Activated T-helper 17 cell treated with anti-CD3 and anti-CD28 coated beads, Interleukin-2, amount 50 U/mL, for 72 hours (primary cell): ENCODE data around the gene APLF. TPM values are rescaled to one million over a fixed set of nuclear protein-coding genes. Genes with fewer than 3 reads are reported as not detected.
"Not testable (repeated sequence)": the region's sequence is repeated elsewhere in the genome, so short reads cannot be mapped to it uniquely, and the experiment has no call there.

Source experiments
- ATAC-seq: fragments of 150-1000 bp; cut with Tn5 transposase; replicated peaks from 2 replicates; pipeline ENCODE4 v1.10.0; 2021; ENCODE audit warnings: mild to moderate bottlenecking, moderate library complexity
- H3K27ac Mint-ChIP-seq: one replicate; pipeline ENCODE4 v1.8.0; 2022; ENCODE audit warnings: mixed read lengths
- H3K27me3 Mint-ChIP-seq: one replicate; pipeline ENCODE4 v1.8.0; 2022; ENCODE audit warnings: mixed read lengths
- H3K36me3 Mint-ChIP-seq: one replicate; pipeline ENCODE4 v1.8.0; 2022; ENCODE audit warnings: low read depth, mild to moderate bottlenecking, mixed read lengths
- H3K4me1 Mint-ChIP-seq: one replicate; pipeline ENCODE4 v1.8.0; 2022; ENCODE audit warnings: mixed read lengths
- H3K4me3 Mint-ChIP-seq: one replicate; pipeline ENCODE4 v1.8.0; 2022; ENCODE audit warnings: mild to moderate bottlenecking, mixed read lengths
- H3K9me3 Mint-ChIP-seq: one replicate; pipeline ENCODE4 v1.8.0; 2022; ENCODE audit warnings: mixed read lengths
- total RNA-seq, 2 donors: library from RNA; stranded (reverse); gene quantifications; one replicate each; pipeline ENCODE4 v1.2.3, GENCODE V29; 2022

The APLF gene
- total RNA-seq, 2 donors from 2014 or later = 1.4 to 3.5 TPM

DNA sequence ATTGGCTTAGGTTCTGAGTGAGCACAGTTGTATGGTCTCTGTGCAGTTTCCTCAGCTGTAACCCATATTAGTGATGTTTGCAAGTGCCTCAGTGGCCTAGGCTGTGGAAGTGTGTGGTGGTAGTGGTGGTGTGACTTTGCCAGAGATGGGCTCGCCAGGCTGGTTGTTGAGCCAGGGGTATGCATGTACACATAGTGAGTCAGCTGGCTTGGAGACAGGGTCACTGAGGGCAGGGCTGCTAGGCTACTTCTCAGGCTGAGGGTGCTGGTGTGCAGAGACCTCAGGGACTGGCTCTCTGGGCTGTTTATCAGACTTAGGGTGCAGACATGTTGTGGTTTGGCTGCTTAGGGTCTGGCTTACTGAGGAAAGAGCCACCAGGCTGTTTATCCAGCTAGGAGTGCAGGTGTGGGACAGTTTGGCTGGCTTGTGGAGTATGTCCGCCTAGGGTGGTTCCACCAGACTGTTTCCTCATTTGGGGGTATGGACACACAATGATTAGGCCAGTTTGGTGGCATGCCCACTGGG lies 15.0 kb downstream of the APLF start:
- no peak for ATAC-seq
- H3K4me3 Mint-ChIP-seq = no peak overlapping the region
- no peaks in the 10 kb centered on the region for H3K27me3 Mint-ChIP-seq
- no peak overlapping the region for H3K27ac Mint-ChIP-seq
- no peaks in the 10 kb centered on the region for H3K36me3 Mint-ChIP-seq
- no peaks in the 10 kb centered on the region for H3K4me1 Mint-ChIP-seq
- no peaks in the 10 kb centered on the region for H3K9me3 Mint-ChIP-seq

DNA sequence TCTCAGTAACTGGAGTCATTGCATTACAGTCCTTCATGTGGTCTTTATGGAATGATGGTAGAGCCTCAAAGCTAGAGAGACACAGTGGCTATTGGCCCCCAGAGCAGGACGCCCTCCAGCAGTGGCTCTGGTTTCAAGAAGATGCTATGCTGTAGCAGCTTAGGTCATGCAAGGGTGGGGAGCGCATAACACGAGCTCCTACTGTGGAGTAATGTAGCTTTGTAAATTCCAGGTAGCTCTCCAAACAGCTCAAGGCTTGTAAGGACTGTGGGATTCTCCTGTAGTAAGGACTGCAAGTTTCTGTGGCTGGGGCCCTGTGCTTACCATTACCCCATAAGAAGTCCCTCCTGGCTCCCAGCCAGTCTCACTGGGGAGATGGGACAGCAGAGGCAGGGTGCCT lies 15.6 kb downstream of the APLF start:
- ATAC-seq = no peak
- Mint-ChIP-seq H3K4me3 (no peak overlapping the region), H3K4me1 (no peaks in the 10 kb centered on the region), H3K9me3 (no peaks in the 10 kb centered on the region), H3K27ac (no peak overlapping the region), H3K36me3 (no peaks in the 10 kb centered on the region), H3K27me3 (no peaks in the 10 kb centered on the region)

- ATAC-seq = no peak
- Mint-ChIP-seq H3K27ac (no peak overlapping the region), H3K27me3 (no peaks in the 10 kb centered on the region), H3K4me3 (no peak overlapping the region), H3K9me3 (no peaks in the 10 kb centered on the region), H3K4me1 (no peaks in the 10 kb centered on the region), H3K36me3 (no peaks in the 10 kb centered on the region)
Observed at GRCh38 chr2:68487773-68488355, 20.5 kb downstream of the APLF start.

- ATAC-seq, H3K27ac Mint-ChIP-seq, H3K4me1 Mint-ChIP-seq, H3K27me3 Mint-ChIP-seq, H3K9me3 Mint-ChIP-seq, H3K4me3 Mint-ChIP-seq, H3K36me3 Mint-ChIP-seq: not testable (repeated sequence)
Observed at GRCh38 chr2:68488605-68489004, 21.2 kb downstream of the APLF start.

DNA sequence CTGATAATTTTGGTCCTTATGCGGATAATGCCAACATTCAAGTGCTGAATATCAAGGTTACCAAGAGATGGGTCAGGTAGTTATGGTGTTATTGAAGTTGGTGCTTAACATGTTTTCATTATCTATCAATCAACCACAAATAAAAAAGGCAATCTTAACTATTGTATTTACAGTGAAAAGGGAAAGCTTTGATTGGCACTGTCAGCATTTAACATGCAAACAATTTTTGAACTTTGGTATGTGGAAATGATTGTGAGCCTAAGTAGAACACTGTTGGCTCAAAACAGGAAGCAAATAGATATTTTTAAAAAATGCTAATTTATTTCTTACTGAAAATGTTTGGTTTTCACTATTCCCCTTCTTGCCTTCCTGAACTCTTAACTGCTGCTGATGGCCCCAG lies 21.9 kb downstream of the APLF start:
- Mint-ChIP-seq H3K4me1 (no peaks in the 10 kb centered on the region), H3K27ac (no peak overlapping the region), H3K9me3 (no peaks in the 10 kb centered on the region), H3K4me3 (no peak overlapping the region), H3K27me3 (no peaks in the 10 kb centered on the region), H3K36me3 (no peaks in the 10 kb centered on the region)
- ATAC-seq = no peak

- Mint-ChIP-seq H3K4me3 (no peak overlapping the region), H3K9me3 (peaks cover 5% of the 10 kb centered on the region)
Observed at GRCh38 chr2:68491582-68491981, 24.2 kb downstream of the APLF start.

DNA sequence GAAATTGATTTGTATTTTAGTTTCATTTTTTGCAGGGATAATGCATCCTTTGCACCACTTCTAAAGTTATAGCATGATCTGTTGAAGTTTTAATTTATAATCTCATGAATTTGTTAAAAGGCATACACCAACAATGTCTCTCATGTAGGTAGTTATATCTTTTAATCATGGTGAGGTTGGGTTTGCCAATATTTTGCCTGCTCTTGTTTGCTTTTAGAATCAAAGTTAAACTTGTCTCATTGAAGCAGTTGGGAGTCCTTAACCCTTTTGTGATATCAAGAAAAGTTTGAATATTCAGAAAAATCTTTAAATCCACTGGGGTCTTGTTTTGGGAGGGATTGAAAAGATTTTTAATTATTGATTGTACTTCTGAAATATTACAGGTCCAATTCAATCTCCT lies 31.7 kb downstream of the APLF start:
- Mint-ChIP-seq H3K4me1 (no peaks in the 10 kb centered on the region), H3K27ac (no peak overlapping the region), H3K4me3 (no peak overlapping the region), H3K9me3 (peaks cover 9% of the 10 kb centered on the region), H3K36me3 (no peaks in the 10 kb centered on the region), H3K27me3 (no peaks in the 10 kb centered on the region)
- no peak for ATAC-seq

More at GRCh38 chr2:68491582-68491981, 24.2 kb downstream of the APLF start:
- ATAC-seq = no peak
- Mint-ChIP-seq H3K36me3 (no peaks in the 10 kb centered on the region), H3K4me1 (no peaks in the 10 kb centered on the region), H3K27me3 (no peaks in the 10 kb centered on the region), H3K27ac (no peak overlapping the region)

DNA sequence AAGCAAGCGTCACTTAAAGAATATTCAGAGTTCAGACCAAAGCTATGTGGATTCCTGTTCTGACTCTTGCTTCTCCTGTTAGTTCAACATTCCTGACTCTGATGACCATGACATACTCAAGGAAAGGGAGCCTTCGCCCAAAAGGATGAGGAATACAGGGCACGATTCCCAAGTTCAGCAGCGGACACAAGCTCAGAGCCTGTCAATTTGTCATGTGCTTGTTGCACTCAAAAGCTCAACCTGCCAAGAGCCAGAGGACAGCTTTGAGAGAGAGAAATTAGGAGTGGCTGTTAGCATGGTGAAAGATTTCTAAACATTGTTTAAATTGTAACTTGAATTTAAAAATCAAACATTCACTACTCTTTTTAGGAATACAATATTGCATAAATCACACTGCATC lies 33.3 kb downstream of the APLF start:
- H3K36me3 Mint-ChIP-seq = no peaks in the 10 kb centered on the region
- no peaks in the 10 kb centered on the region for H3K27me3 Mint-ChIP-seq
- H3K27ac Mint-ChIP-seq = no peak overlapping the region
- no peak for ATAC-seq
- peaks cover 6% of the 10 kb centered on the region for H3K9me3 Mint-ChIP-seq
- no peak overlapping the region for H3K4me3 Mint-ChIP-seq
- H3K4me1 Mint-ChIP-seq = peaks cover 4% of the 10 kb centered on the region

GRCh38 chr2:68501768-68502167 lies 34.4 kb downstream of the APLF start:
- ATAC-seq = no peak
- Mint-ChIP-seq H3K4me3 (no peak overlapping the region), H3K27me3 (no peaks in the 10 kb centered on the region), H3K9me3 (peaks cover 2% of the 10 kb centered on the region), H3K27ac (no peak overlapping the region), H3K36me3 (no peaks in the 10 kb centered on the region), H3K4me1 (peaks cover 14% of the 10 kb centered on the region)

DNA sequence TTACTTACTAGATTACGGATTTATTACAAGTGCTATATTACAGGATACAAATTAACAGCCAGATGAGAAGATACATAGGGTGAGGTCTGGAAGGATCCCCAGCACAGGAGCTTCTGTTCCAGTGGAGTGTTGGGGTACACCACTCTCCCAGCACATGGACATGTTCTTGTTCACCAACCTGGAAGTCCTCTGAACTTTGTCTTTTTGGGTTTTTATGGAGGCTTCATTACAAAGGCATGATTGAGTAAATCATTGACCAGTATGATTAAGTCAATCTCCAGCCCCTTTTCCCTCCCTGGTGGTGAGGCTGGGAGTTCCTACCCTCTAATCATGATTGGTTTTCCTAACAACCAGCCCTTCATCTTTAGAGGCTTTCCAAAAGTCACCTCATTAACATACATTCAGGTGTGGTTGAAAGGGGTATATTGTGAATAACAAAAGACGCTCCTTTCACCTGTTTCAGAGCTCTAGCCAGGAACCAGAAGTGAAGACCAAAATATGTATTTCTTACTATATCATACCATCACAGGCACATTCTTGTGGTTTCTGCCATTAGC lies 38.3 kb downstream of the APLF start:
- H3K9me3 Mint-ChIP-seq = no peaks in the 10 kb centered on the region
- H3K27me3 Mint-ChIP-seq = no peaks in the 10 kb centered on the region
- H3K27ac Mint-ChIP-seq = peak overlapping the region; percentile 23

DNA sequence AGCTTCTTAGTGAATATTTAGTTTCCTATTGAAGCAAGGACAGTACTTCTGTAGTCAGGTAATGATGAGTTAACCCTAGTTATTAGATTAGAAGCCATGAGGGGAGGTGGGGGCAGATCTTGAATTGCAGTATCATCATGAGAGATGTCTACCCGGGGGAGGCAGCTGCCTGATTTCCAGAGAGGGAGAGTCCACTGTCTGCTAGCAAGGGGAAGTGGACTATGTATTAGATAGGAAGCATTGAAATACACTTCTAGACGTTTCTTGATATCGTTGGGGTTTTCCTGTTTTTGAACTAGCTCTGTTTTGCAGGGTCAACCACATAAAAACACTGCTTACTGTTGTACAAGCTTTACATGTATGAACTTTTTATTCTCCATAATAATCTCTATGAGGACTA lies 38.8 kb downstream of the APLF start:
- H3K9me3 Mint-ChIP-seq = no peaks in the 10 kb centered on the region
- ATAC-seq = no peak
- peaks cover 14% of the 10 kb centered on the region for H3K4me1 Mint-ChIP-seq
- no peaks in the 10 kb centered on the region for H3K36me3 Mint-ChIP-seq
- peak overlapping the region; percentile 23 for H3K27ac Mint-ChIP-seq
- peak overlapping the region; percentile 24 for H3K4me3 Mint-ChIP-seq
- H3K27me3 Mint-ChIP-seq = no peaks in the 10 kb centered on the region

More for the DNA sequence above, 38.3 kb downstream of the APLF start:
- Mint-ChIP-seq H3K4me3 (peak overlapping the region; percentile 24), H3K36me3 (no peaks in the 10 kb centered on the region), H3K4me1 (peaks cover 14% of the 10 kb centered on the region)
- no peak for ATAC-seq

DNA sequence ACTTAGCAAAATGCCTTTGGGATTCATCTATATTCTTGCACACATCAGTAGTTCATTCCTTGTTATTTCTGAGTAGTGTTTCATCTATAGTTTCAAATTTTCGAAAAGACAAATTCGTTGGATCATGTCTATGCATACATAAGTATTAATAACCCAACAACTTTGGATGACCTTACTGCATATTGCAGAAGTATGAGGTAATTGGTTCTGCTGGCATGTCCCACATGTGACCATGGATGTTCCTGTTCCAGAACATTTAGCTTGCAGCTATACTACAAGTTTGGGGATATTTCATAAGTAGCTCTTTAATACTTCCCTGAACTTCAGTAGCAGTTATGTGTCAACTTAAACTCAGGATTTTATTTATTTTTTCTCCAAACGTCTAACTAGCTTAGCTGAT lies 44.9 kb downstream of the APLF start:
- no peak for ATAC-seq
- Mint-ChIP-seq H3K36me3 (no peaks in the 10 kb centered on the region), H3K9me3 (no peaks in the 10 kb centered on the region), H3K4me1 (no peaks in the 10 kb centered on the region), H3K4me3 (no peak overlapping the region), H3K27me3 (no peaks in the 10 kb centered on the region), H3K27ac (no peak overlapping the region)

GRCh38 chr2:68512966-68513365 lies 45.6 kb downstream of the APLF start:
- no peak for ATAC-seq
- no peaks in the 10 kb centered on the region for H3K9me3 Mint-ChIP-seq
- H3K27ac Mint-ChIP-seq = no peak overlapping the region
- no peaks in the 10 kb centered on the region for H3K4me1 Mint-ChIP-seq
- H3K36me3 Mint-ChIP-seq = no peaks in the 10 kb centered on the region
- H3K27me3 Mint-ChIP-seq = no peaks in the 10 kb centered on the region
- no peak overlapping the region for H3K4me3 Mint-ChIP-seq

DNA sequence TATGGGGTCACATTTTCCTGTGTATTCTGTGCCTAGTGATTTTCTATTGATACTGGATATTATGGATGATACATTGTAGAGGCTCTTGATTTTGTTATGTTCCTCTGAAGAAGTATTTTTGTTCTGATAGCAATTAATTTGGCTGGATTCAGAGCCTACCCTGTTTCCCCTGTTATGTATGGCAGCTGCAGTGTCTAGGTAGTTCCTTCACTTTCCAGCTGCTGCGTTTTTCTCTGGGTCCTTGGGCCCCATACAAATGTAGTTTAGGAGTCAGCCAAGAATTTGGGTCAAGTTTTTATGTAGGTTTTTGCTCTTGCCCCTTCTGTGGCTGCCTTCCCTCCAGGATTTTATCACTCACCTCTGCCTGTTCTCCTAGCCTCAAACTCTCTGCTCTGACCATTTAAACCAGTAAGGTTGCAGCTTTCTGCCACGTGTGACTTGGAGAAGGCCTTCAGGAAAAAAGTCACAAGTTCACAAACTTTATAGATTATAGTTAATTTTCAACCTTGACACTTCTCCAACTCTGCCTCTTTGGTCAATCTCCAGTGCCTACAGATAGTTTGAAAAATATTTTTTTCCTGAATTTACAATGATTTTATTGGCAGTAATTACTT lies 47.0 kb downstream of the APLF start:
- ATAC-seq = no peak

More for the DNA sequence above, 47.0 kb downstream of the APLF start:
- Mint-ChIP-seq H3K9me3 (no peaks in the 10 kb centered on the region), H3K4me1 (no peaks in the 10 kb centered on the region), H3K27me3 (no peaks in the 10 kb centered on the region), H3K27ac (no peak overlapping the region), H3K36me3 (no peaks in the 10 kb centered on the region), H3K4me3 (no peak overlapping the region)
